ENCODE measurements around the gene GLCE. TPM values are rescaled to one million over a fixed set of nuclear protein-coding genes. Genes with fewer than 3 reads are reported as not detected.

The GLCE gene
- total RNA-seq, 1 experiment from 2014 or later: 10.2 TPM

GRCh38 chr15:69161079-69161877 lies 843 bp downstream of the GLCE start:
- Histone ChIP-seq H3K9me3 (no peaks in the 10 kb centered on the region), H3K27me3 (replicated peaks; ENCODE audit: control insufficient read depth, insufficient read depth, low read length) (no peaks in the 10 kb centered on the region), H3K4me1 (no peaks in the 10 kb centered on the region), H3K36me3 (ENCODE audit: control insufficient read depth, insufficient read depth, low read length) (no peaks in the 10 kb centered on the region), H3K4me3 (ENCODE audit: low read depth, low read length) (peak overlapping the region; percentile 98)
- peaks cover 7% of the 10 kb centered on the region for H3K36me3 Mint-ChIP-seq (ENCODE audit: insufficient read depth, unreplicated experiment)
- no peaks in the 10 kb centered on the region for H3K9me3 Mint-ChIP-seq (ENCODE audit: unreplicated experiment)
- DNase-seq: peak; percentile 39 to 52
- H3K4me1 Mint-ChIP-seq (ENCODE audit: low read depth, unreplicated experiment): peaks cover 22% of the 10 kb centered on the region
- intact Hi-C loops (cut with micrococcal nuclease; ENCODE audit: unreplicated experiment): loop anchor here (1.0 to 5.0 kb wide), 3 partner anchors 64 to 104 kb away; no protein-coding TSS in a partner anchor
- TF ChIP-seq, protein P1, sequence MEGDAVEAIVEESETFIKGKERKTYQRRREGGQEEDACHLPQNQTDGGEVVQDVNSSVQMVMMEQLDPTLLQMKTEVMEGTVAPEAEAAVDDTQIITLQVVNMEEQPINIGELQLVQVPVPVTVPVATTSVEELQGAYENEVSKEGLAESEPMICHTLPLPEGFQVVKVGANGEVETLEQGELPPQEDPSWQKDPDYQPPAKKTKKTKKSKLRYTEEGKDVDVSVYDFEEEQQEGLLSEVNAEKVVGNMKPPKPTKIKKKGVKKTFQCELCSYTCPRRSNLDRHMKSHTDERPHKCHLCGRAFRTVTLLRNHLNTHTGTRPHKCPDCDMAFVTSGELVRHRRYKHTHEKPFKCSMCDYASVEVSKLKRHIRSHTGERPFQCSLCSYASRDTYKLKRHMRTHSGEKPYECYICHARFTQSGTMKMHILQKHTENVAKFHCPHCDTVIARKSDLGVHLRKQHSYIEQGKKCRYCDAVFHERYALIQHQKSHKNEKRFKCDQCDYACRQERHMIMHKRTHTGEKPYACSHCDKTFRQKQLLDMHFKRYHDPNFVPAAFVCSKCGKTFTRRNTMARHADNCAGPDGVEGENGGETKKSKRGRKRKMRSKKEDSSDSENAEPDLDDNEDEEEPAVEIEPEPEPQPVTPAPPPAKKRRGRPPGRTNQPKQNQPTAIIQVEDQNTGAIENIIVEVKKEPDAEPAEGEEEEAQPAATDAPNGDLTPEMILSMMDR (IDR thresholded peaks at IDR 0.05; ENCODE audit: insufficient read depth in 1 of 2, low read depth in 1 of 2, low read length in 1 of 2, severe bottlenecking in 1 of 2, unreplicated experiment in 1 of 2): peak in 1 of 2 experiments; percentile 4
- ChIA-PET POLR2A (interaction anchor here (0.7 to 1.4 kb wide), 4 partner anchors 14 to 302 kb away, joined by 3 to 5 read pairs (median 4); partner anchors contain the start of genes KIF23 and RPLP1), CTCF (interaction anchor here (0.6 to 1.8 kb wide), 4 partner anchors 64 to 747 kb away, joined by 3 to 9 read pairs (median 4); no protein-coding TSS in a partner anchor)
- peak overlapping the region; percentile 77 for H3K27ac Mint-ChIP-seq (ENCODE audit: unreplicated experiment)
- no TSS peak for BruUV-seq (replicated peaks)
- peak overlapping the region; percentile 82 for H3K4me3 Mint-ChIP-seq (ENCODE audit: unreplicated experiment)
- H3K27me3 Mint-ChIP-seq (ENCODE audit: insufficient read depth, unreplicated experiment): no peaks in the 10 kb centered on the region

- ChIA-PET POLR2A (no interaction called here), CTCF (interaction anchor here (0.6 to 1.4 kb wide), 3 partner anchors 64 to 746 kb away, joined by 3 to 4 read pairs (median 3); no protein-coding TSS in a partner anchor)
- no TSS peak for BruUV-seq (replicated peaks)
- Histone ChIP-seq H3K4me3 (ENCODE audit: low read depth, low read length) (peak overlapping the region; percentile 98), H3K27me3 (replicated peaks; ENCODE audit: control insufficient read depth, insufficient read depth, low read length) (no peaks in the 10 kb centered on the region), H3K4me1 (no peaks in the 10 kb centered on the region), H3K9me3 (no peaks in the 10 kb centered on the region), H3K36me3 (ENCODE audit: control insufficient read depth, insufficient read depth, low read length) (no peaks in the 10 kb centered on the region)
- Mint-ChIP-seq H3K27me3 (ENCODE audit: insufficient read depth, unreplicated experiment) (no peaks in the 10 kb centered on the region), H3K36me3 (ENCODE audit: insufficient read depth, unreplicated experiment) (peaks cover 7% of the 10 kb centered on the region), H3K27ac (ENCODE audit: unreplicated experiment) (no peak overlapping the region), H3K4me1 (ENCODE audit: low read depth, unreplicated experiment) (peaks cover 22% of the 10 kb centered on the region), H3K9me3 (ENCODE audit: unreplicated experiment) (no peaks in the 10 kb centered on the region), H3K4me3 (ENCODE audit: unreplicated experiment) (peak overlapping the region; percentile 82)
- intact Hi-C loops (cut with micrococcal nuclease; ENCODE audit: unreplicated experiment): loop anchor here (1.0 to 5.0 kb wide), 3 partner anchors 63 to 103 kb away; no protein-coding TSS in a partner anchor
- TF ChIP-seq, protein P1 (IDR thresholded peaks at IDR 0.05; ENCODE audit: insufficient read depth in 1 of 2, low read depth in 1 of 2, low read length in 1 of 2, severe bottlenecking in 1 of 2, unreplicated experiment in 1 of 2): no peak
- DNase-seq: no peak
Observed at GRCh38 chr15:69161878-69162213, 1.4 kb downstream of the GLCE start.

- Mint-ChIP-seq H3K36me3 (ENCODE audit: insufficient read depth, unreplicated experiment) (peaks cover 7% of the 10 kb centered on the region), H3K4me3 (ENCODE audit: unreplicated experiment) (no peak overlapping the region), H3K27ac (ENCODE audit: unreplicated experiment) (no peak overlapping the region), H3K27me3 (ENCODE audit: insufficient read depth, unreplicated experiment) (no peaks in the 10 kb centered on the region), H3K4me1 (ENCODE audit: low read depth, unreplicated experiment) (peaks cover 22% of the 10 kb centered on the region), H3K9me3 (ENCODE audit: unreplicated experiment) (no peaks in the 10 kb centered on the region)
- H3K4me3 ChIP-seq (ENCODE audit: low read depth, low read length): no peak overlapping the region
- intact Hi-C loops (cut with micrococcal nuclease; ENCODE audit: unreplicated experiment): loop anchor here (5.0 kb wide), 1 partner anchor 91 kb away; no protein-coding TSS in a partner anchor
- no peaks in the 10 kb centered on the region for H3K4me1 ChIP-seq
- no TSS peak for BruUV-seq (replicated peaks)
- H3K9me3 ChIP-seq: no peaks in the 10 kb centered on the region
- no peaks in the 10 kb centered on the region for H3K36me3 ChIP-seq (ENCODE audit: control insufficient read depth, insufficient read depth, low read length)
- POLR2A ChIA-PET: no interaction called here
- CTCF ChIA-PET: no interaction called here
- H3K27me3 ChIP-seq (replicated peaks; ENCODE audit: control insufficient read depth, insufficient read depth, low read length): no peaks in the 10 kb centered on the region
- TF ChIP-seq, protein P1 (IDR thresholded peaks at IDR 0.05; ENCODE audit: insufficient read depth in 1 of 2, low read depth in 1 of 2, low read length in 1 of 2, severe bottlenecking in 1 of 2, unreplicated experiment in 1 of 2): no peak
- no peak for DNase-seq
Observed at GRCh38 chr15:69163141-69163669, 2.8 kb downstream of the GLCE start.
